Measurements from ENCODE around the gene BEND2.
"Not testable (repeated sequence)": the region's sequence is repeated elsewhere in the genome, so short reads cannot be mapped to it uniquely, and the experiment has no call there.

Gene BEND2

GRCh38 chrX:18220786-18221185 is at the start of gene BEND2:
Gene BEND2 (minus strand): TSS chrX:18220886. CDS start chrX:18220750, 136 bp downstream.
- DNase-seq, result no peak

GRCh38 chrX:18255059-18255458 is 34.4 kb upstream of the BEND2 start:
- DNase-seq, result no peak

- DNase-seq, result no peak
These were observed 32.1 kb upstream of the BEND2 start for GRCh38 chrX:18252644-18253359.

- not testable (repeated sequence) for DNase-seq
These were observed 9.0 kb upstream of the BEND2 start for GRCh38 chrX:18229646-18230045.

- no peak for DNase-seq
These were observed 7.4 kb upstream of the BEND2 start for GRCh38 chrX:18228069-18228468.

- no peak for DNase-seq
These were observed 6.8 kb upstream of the BEND2 start for GRCh38 chrX:18227458-18227857.

GRCh38 chrX:18210470-18210869 is 10.2 kb downstream of the BEND2 start:
- DNase-seq, result no peak

- DNase-seq, result no peak
These were observed 14.0 kb downstream of the BEND2 start for GRCh38 chrX:18206657-18207056.

- DNase-seq, result no peak
These were observed 17.1 kb downstream of the BEND2 start for GRCh38 chrX:18203631-18204030.

GRCh38 chrX:18194688-18195087 is 26.0 kb downstream of the BEND2 start:
- DNase-seq, result no peak

- DNase-seq, result no peak
These were observed 41.2 kb downstream of the BEND2 start for GRCh38 chrX:18179446-18179845.

- DNase-seq, result no peak
These were observed 45.7 kb downstream of the BEND2 start for GRCh38 chrX:18174971-18175370.

- DNase-seq, result no peak
These were observed 46.5 kb downstream of the BEND2 start for GRCh38 chrX:18174209-18174608.

- DNase-seq, result no peak
These were observed 47.0 kb downstream of the BEND2 start for GRCh38 chrX:18173494-18174180.

GRCh38 chrX:18172970-18173369 is 47.7 kb downstream of the BEND2 start:
- no peak for DNase-seq

- DNase-seq, result no peak
These were observed 49.8 kb downstream of the BEND2 start for GRCh38 chrX:18170910-18171309.

GRCh38 chrX:18166068-18166467 is 54.6 kb downstream of the BEND2 start:
- DNase-seq, result no peak

GRCh38 chrX:18160369-18160768 is 60.3 kb downstream of the BEND2 start:
- no peak for DNase-seq

- no peak for DNase-seq
These were observed 61.7 kb downstream of the BEND2 start for GRCh38 chrX:18158963-18159362.

GRCh38 chrX:18151649-18152048 is 69.0 kb downstream of the BEND2 start:
- DNase-seq, result no peak

- no peak for DNase-seq
These were observed 69.5 kb downstream of the BEND2 start for GRCh38 chrX:18151157-18151556.

- DNase-seq, result no peak
These were observed 71.2 kb downstream of the BEND2 start for GRCh38 chrX:18149454-18149853.

GRCh38 chrX:18146954-18147353 is 73.7 kb downstream of the BEND2 start:
- DNase-seq, result peak; percentile 0

GRCh38 chrX:18146009-18146408 is 74.7 kb downstream of the BEND2 start:
- DNase-seq, result no peak

- DNase-seq, result no peak
These were observed 83.9 kb downstream of the BEND2 start for GRCh38 chrX:18136816-18137215.

Data from suppressor macrophage treated with lipopolysaccharide for 4 hours (primary cell).